CD14-positive monocyte (primary cell): ENCODE data around the gene ADAM22. TPM values are rescaled to one million over a fixed set of nuclear protein-coding genes. Genes with fewer than 3 reads are reported as not detected.

ENCODE experiments used
- DNase-seq, 3 donors: peaks; one replicate each; pipeline ENCODE4 v3.0.0-alpha.2; 2011 to 2022
- H2AFZ ChIP-seq: 2 replicates; pipeline ENCODE4 v1.6.0; 2012; ENCODE audit warnings: mild to moderate bottlenecking, low read depth, low read length, inconsistent platforms; ENCODE audit not compliant: insufficient read depth, poor library complexity, severe bottlenecking
- H3K27ac ChIP-seq, 2 donors: 1 replicate in 1 of 2; 2 replicates in 1 of 2; pipeline ENCODE4 v1.5.1; 2012 to 2013; ENCODE audit warnings: low read length in 2 of 2, control low read depth in 1 of 2, inconsistent platforms in 1 of 2, low read depth in 1 of 2, mild to moderate bottlenecking in 1 of 2
- H3K27me3 ChIP-seq, 2 donors: one replicate each; pipeline versions ENCODE4 v1.6.0 to v1.6.1; 2011 to 2013; ENCODE audit warnings: low read length in 2 of 2; ENCODE audit not compliant: control insufficient read depth in 2 of 2, insufficient read depth in 2 of 2
- H3K36me3 ChIP-seq, 2 donors: replicated peaks in 1 of 2; 1 replicate in 1 of 2; 2 replicates in 1 of 2; pipeline versions ENCODE4 v1.5.1 to v1.6.1; 2012 to 2013; ENCODE audit warnings: low read length in 2 of 2, control low read depth in 1 of 2, inconsistent platforms in 1 of 2, mild to moderate bottlenecking in 1 of 2; ENCODE audit not compliant: insufficient read depth in 2 of 2, control insufficient read depth in 1 of 2
- H3K4me1 ChIP-seq, 2 donors: 1 replicate in 1 of 2; 2 replicates in 1 of 2; pipeline versions ENCODE4 v1.5.1 to v1.6.1; 2012 to 2013; ENCODE audit warnings: low read length in 2 of 2, control low read depth in 1 of 2, inconsistent platforms in 1 of 2, mild to moderate bottlenecking in 1 of 2, moderate library complexity in 1 of 2; ENCODE audit not compliant: insufficient read depth in 2 of 2, control insufficient read depth in 1 of 2
- H3K4me2 ChIP-seq: replicated peaks from 2 replicates; pipeline ENCODE3; 2012; ENCODE audit warnings: low read length, moderate library complexity, mild to moderate bottlenecking; ENCODE audit not compliant: poor library complexity, severe bottlenecking; ENCODE audit errors: extremely low read depth
- H3K4me3 ChIP-seq, 3 experiments: fragments of 200-600 bp in 1 of 3; sonication (generic) in 1 of 3; replicated peaks in 1 of 3; 1 replicate in 2 of 3; 2 replicates in 1 of 3; pipeline ENCODE4 v1.5.1; 2011 to 2013; ENCODE audit warnings: low read length in 3 of 3, mild to moderate bottlenecking in 3 of 3, control low read depth in 2 of 3, low read depth in 2 of 3, inconsistent platforms in 1 of 3, moderate library complexity in 1 of 3
- H3K79me2 ChIP-seq: 2 replicates; pipeline ENCODE4 v1.6.0; 2012; ENCODE audit warnings: mild to moderate bottlenecking, control low read depth, inconsistent platforms, low read length, moderate library complexity; ENCODE audit not compliant: insufficient read depth
- H3K9ac ChIP-seq: 2 replicates; pipeline ENCODE4 v1.6.0; 2017; ENCODE audit warnings: low read length, mild to moderate bottlenecking; ENCODE audit not compliant: insufficient read depth, poor library complexity, severe bottlenecking
- H3K9me3 ChIP-seq, 2 donors: replicated peaks in 1 of 2; 1 replicate in 1 of 2; 2 replicates in 1 of 2; pipeline versions ENCODE4 v1.5.1 to v1.6.1; 2012 to 2013; ENCODE audit warnings: low read length in 2 of 2, control low read depth in 1 of 2; ENCODE audit not compliant: control insufficient read depth in 1 of 2, insufficient read depth in 1 of 2
- H4K20me1 ChIP-seq: 2 replicates; pipeline ENCODE4 v1.6.0; 2012; ENCODE audit warnings: mild to moderate bottlenecking, low read length, control low read depth, moderate library complexity; ENCODE audit not compliant: insufficient read depth
- H3K27ac Mint-ChIP-seq, 7 donors: one replicate each; pipeline ENCODE4 v1.8.0; 2020; ENCODE audit warnings: mild to moderate bottlenecking in 7 of 7, mixed read lengths in 7 of 7, moderate library complexity in 6 of 7, inconsistent platforms in 2 of 7
- H3K27me3 Mint-ChIP-seq, 3 donors: one replicate each; pipeline ENCODE4 v1.8.0; 2021 to 2022; ENCODE audit warnings: low read depth in 3 of 3, mild to moderate bottlenecking in 3 of 3, mixed read lengths in 3 of 3, moderate library complexity in 3 of 3, inconsistent platforms in 1 of 3
- H3K36me3 Mint-ChIP-seq, 2 donors: one replicate each; pipeline ENCODE4 v1.8.0; 2020; ENCODE audit warnings: mixed read lengths in 2 of 2, inconsistent platforms in 1 of 2, mild to moderate bottlenecking in 1 of 2
- H3K4me1 Mint-ChIP-seq: one replicate; pipeline ENCODE4 v1.8.0; 2020; ENCODE audit warnings: mild to moderate bottlenecking, mixed read lengths
- H3K4me3 Mint-ChIP-seq, 2 donors: one replicate each; pipeline ENCODE4 v1.8.0; 2020; ENCODE audit warnings: mild to moderate bottlenecking in 2 of 2, mixed read lengths in 2 of 2, moderate library complexity in 1 of 2
- H3K9me3 Mint-ChIP-seq, 7 donors: one replicate each; pipeline ENCODE4 v1.8.0; 2020 to 2022; ENCODE audit warnings: mixed read lengths in 7 of 7, mild to moderate bottlenecking in 6 of 7, moderate library complexity in 6 of 7, inconsistent platforms in 2 of 7
- CTCF ChIP-seq: fragments of 200-600 bp; IDR thresholded peaks from one replicate; pipeline ENCODE4 v1.8.0; 2022; ENCODE audit warnings: antibody characterized with exemption, mild to moderate bottlenecking
- WGBS: methylation state at CpG from one replicate; pipeline ENCODE4 v1.1.5; 2013; ENCODE audit warnings: missing lambda C conversion rate; ENCODE audit not compliant: insufficient coverage; 5-methylcytosine and 5-hydroxymethylcytosine counted together
- intact Hi-C, 2 donors: fragments of 100-400 bp; cut with micrococcal nuclease; formaldehyde crosslinking; loops; one replicate each; pipeline versions ENCODE4 v1.15.0 to v1.15.1; 2023
- polyA plus RNA-seq, 3 donors: library from polyadenylated mRNA; depleted of rRNA in 1 of 3; unstranded in 2 of 3; stranded (reverse) in 1 of 3; fragments of 300-500 nt in 2 of 3; fragments of >200 nt in 1 of 3; fragmentation: Illumina TruSeq in 2 of 3; gene quantifications; 1 replicate in 2 of 3; 2 replicates in 1 of 3; pipeline ENCODE4 v1.2.3, GENCODE V29; 2012 to 2021

Gene ADAM22
- polyA plus RNA-seq, 3 donors = 0.01 to 0.17 TPM; not detected in 1

- no peak overlapping the region for H3K4me3 ChIP-seq
- DNase-seq = no peak
- H3K9me3 Mint-ChIP-seq = no peaks in the 10 kb centered on the region
- H3K4me1 Mint-ChIP-seq = peaks cover 13% of the 10 kb centered on the region
- intact Hi-C loops = no loop called here
- H4K20me1 ChIP-seq = peaks cover 25% of the 10 kb centered on the region
- H3K4me1 ChIP-seq = peaks cover under 1 to 5% of the 10 kb centered on the region in 2 donors
- WGBS = no CpG with 5 or more reads among the region's 1 CpG
- H3K27me3 ChIP-seq = no peaks in the 10 kb centered on the region
- H3K4me3 Mint-ChIP-seq = no peak overlapping the region
- no peak overlapping the region for H3K4me2 ChIP-seq
- peaks cover 75 to 91% of the 10 kb centered on the region in 2 donors for H3K36me3 ChIP-seq
- peaks cover 25% of the 10 kb centered on the region for H3K79me2 ChIP-seq
- H3K27ac ChIP-seq = no peak overlapping the region
- H3K9me3 ChIP-seq = no peaks in the 10 kb centered on the region
- no peak overlapping the region for H2AFZ ChIP-seq
- H3K27ac Mint-ChIP-seq = peak overlapping the region in 2 of 7 donors; percentile 42 to 51
- no peaks in the 10 kb centered on the region for H3K27me3 Mint-ChIP-seq
- no peak for TF ChIP-seq CTCF
- no peak overlapping the region for H3K9ac ChIP-seq
- H3K36me3 Mint-ChIP-seq = peaks cover 65 to 66% of the 10 kb centered on the region in 2 donors
Observed at GRCh38 chr7:88212918-88213317, 278.9 kb downstream of the ADAM22 start.

- peak overlapping the region in 1 of 2 donors; percentile 39 for H3K27ac ChIP-seq
- peaks cover 14 to 19% of the 10 kb centered on the region in 2 donors for H3K4me1 ChIP-seq
- peaks cover 52 to 54% of the 10 kb centered on the region in 2 donors for H3K36me3 Mint-ChIP-seq
- H3K4me3 ChIP-seq = no peak overlapping the region
- peaks cover 60 to 76% of the 10 kb centered on the region in 2 donors for H3K36me3 ChIP-seq
- peaks cover 28% of the 10 kb centered on the region for H4K20me1 ChIP-seq
- H3K4me1 Mint-ChIP-seq = peaks cover 26% of the 10 kb centered on the region
- intact Hi-C loops = no loop called here
- peak overlapping the region in 1 of 7 donors; percentile 55 for H3K27ac Mint-ChIP-seq
- no peaks in the 10 kb centered on the region for H3K27me3 ChIP-seq
- H3K9me3 Mint-ChIP-seq = no peaks in the 10 kb centered on the region
- H3K9me3 ChIP-seq = no peaks in the 10 kb centered on the region
- H3K4me3 Mint-ChIP-seq = no peak overlapping the region
- H3K9ac ChIP-seq = no peak overlapping the region
- no peak for DNase-seq
- WGBS = no CpG with 5 or more reads among the region's 2 CpGs
- no peak overlapping the region for H3K4me2 ChIP-seq
- no peak overlapping the region for H2AFZ ChIP-seq
- TF ChIP-seq CTCF = no peak
- peaks cover 41% of the 10 kb centered on the region for H3K79me2 ChIP-seq
- no peaks in the 10 kb centered on the region for H3K27me3 Mint-ChIP-seq
Observed at GRCh38 chr7:88214456-88214855, 280.4 kb downstream of the ADAM22 start.
